WTC11 (cell line): ENCODE results near the gene WWOX. TPM values are rescaled to one million over a fixed set of nuclear protein-coding genes. Genes with fewer than 3 reads are reported as not detected.

ENCODE experiments used
- ATAC-seq: fragments of 200-7000 bp; cut with Tn5 transposase; 2 replicates; pipeline ENCODE4 v1.10.0; 2021; ENCODE audit warnings: mild to moderate bottlenecking, moderate library complexity
- CTCF ChIA-PET: fragments of 300-600 bp; sonication (Branson Sonifier 250); formaldehyde crosslinking; loops from one replicate; lab custom pipeline; 2021; ENCODE audit warnings: antibody characterized with exemption; lab: Charles Lee
- POLR2A ChIA-PET: fragments of 350-600 bp; sonication (Branson Sonifier 250); formaldehyde crosslinking; loops from one replicate; lab custom pipeline; 2021; ENCODE audit warnings: antibody characterized with exemption; lab: Charles Lee
- DNase-seq: peaks from one replicate; pipeline ENCODE4 v3.0.0; 2021; ENCODE audit warnings: low spot score
- H3K27ac Mint-ChIP-seq: 2 replicates; pipeline ENCODE4 v1.8.0; 2021; ENCODE audit warnings: mixed read lengths
- H3K27me3 Mint-ChIP-seq: 2 replicates; pipeline ENCODE4 v1.8.0; 2021; ENCODE audit warnings: low read depth, mild to moderate bottlenecking, moderate library complexity, mixed read lengths
- H3K36me3 Mint-ChIP-seq: 2 replicates; pipeline ENCODE4 v1.8.0; 2021; ENCODE audit warnings: mixed read lengths
- H3K4me1 Mint-ChIP-seq: 2 replicates; pipeline ENCODE4 v1.8.0; 2022; ENCODE audit warnings: mixed read lengths
- H3K4me3 Mint-ChIP-seq: 2 replicates; pipeline ENCODE4 v1.8.0; 2021; ENCODE audit warnings: mild to moderate bottlenecking, moderate library complexity, mixed read lengths
- H3K9me3 Mint-ChIP-seq: 2 replicates; pipeline ENCODE4 v1.8.0; 2021; ENCODE audit warnings: mixed read lengths
- JAZF1 ChIP-seq: fragments of 250-450 bp; sonication (Bioruptor Pico); IDR thresholded peaks from 2 replicates; pipeline ENCODE4 v1.9.0; 2021; ENCODE audit warnings: moderate library complexity, mild to moderate bottlenecking, inconsistent platforms
- NR1H2 ChIP-seq: sonication (generic); formaldehyde crosslinking; IDR thresholded peaks from 2 replicates; pipeline ENCODE4 v1.9.0; 2021; ENCODE audit warnings: mild to moderate bottlenecking, moderate library complexity, missing genetic modification reagents
- SOX15 ChIP-seq: fragments of 250-450 bp; sonication (Bioruptor Pico); IDR thresholded peaks from 2 replicates; pipeline ENCODE4 v1.9.0; 2021; ENCODE audit warnings: mild to moderate bottlenecking
- ZBTB21 ChIP-seq: sonication (generic); formaldehyde crosslinking; IDR thresholded peaks from 2 replicates; pipeline ENCODE4 v1.8.1; 2023; ENCODE audit warnings: mild to moderate bottlenecking, missing genetic modification reagents, borderline replicate concordance
- ZNF219 ChIP-seq: sonication (generic); formaldehyde crosslinking; IDR thresholded peaks from 2 replicates; pipeline ENCODE4 v1.8.0; 2023; ENCODE audit warnings: missing genetic modification reagents, mild to moderate bottlenecking, borderline replicate concordance
- total RNA-seq: library from RNA; stranded (reverse); gene quantifications from 3 replicates; pipeline ENCODE4 v1.2.3, GENCODE V29; 2021
- TF ChIP-seq, protein P1 (sequence below): fragments of 250-450 bp; sonication (Bioruptor Pico); IDR thresholded peaks from 2 replicates; pipeline ENCODE4 v1.9.0; 2021; ENCODE audit warnings: mild to moderate bottlenecking, borderline replicate concordance
- TF ChIP-seq, protein P2 (sequence below): sonication (generic); formaldehyde crosslinking; IDR thresholded peaks from 2 replicates; pipeline ENCODE4 v1.8.0; 2023; ENCODE audit warnings: missing genetic modification reagents
- TF ChIP-seq, protein P3 (sequence below): sonication (generic); formaldehyde crosslinking; IDR thresholded peaks from 2 replicates; pipeline ENCODE4 v1.8.0; 2023; ENCODE audit warnings: missing genetic modification reagents, mild to moderate bottlenecking, borderline replicate concordance
- TF ChIP-seq, protein P4 (sequence below): sonication (generic); formaldehyde crosslinking; IDR thresholded peaks from 2 replicates; pipeline ENCODE4 v1.8.0; 2022; ENCODE audit warnings: mild to moderate bottlenecking, missing genetic modification reagents
- TF ChIP-seq, protein P5 (sequence below): fragments of 250-450 bp; sonication (Bioruptor Pico); conservative IDR thresholded peaks from 2 replicates; pipeline ENCODE4 v1.9.0; 2021; ENCODE audit warnings: mild to moderate bottlenecking
- TF ChIP-seq, protein P6 (sequence below): sonication (generic); formaldehyde crosslinking; IDR thresholded peaks from 2 replicates; pipeline ENCODE4 v1.8.1; 2023; ENCODE audit warnings: mild to moderate bottlenecking, missing genetic modification reagents

The WWOX gene
- total RNA-seq, 1 experiment from 2014 or later: 15.7 TPM

DNA sequence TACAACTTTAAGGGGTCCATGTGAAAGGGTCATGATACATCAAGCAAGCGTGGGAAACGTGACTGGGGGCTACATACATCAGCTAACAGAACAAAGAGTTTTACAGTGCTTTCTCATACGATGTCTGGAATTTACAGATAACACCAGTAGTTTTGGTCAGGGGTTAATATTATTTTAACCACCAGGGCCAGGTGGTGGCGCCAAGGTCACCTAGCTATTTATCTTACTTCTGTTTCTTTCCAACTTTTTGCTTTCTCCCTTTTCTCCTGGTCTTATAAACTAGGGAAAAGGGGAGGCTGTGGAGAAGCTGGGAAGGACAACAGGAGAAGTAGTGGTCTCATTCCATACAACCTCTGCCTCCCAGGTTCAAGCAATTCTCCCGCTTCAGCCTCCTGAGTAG, 39.2 kb upstream of the WWOX start:
- Mint-ChIP-seq H3K4me1 (no peaks in the 10 kb centered on the region), H3K36me3 (no peaks in the 10 kb centered on the region), H3K27ac (no peak overlapping the region), H3K27me3 (peaks cover 98% of the 10 kb centered on the region), H3K9me3 (no peaks in the 10 kb centered on the region)
- no peak for ATAC-seq
- CTCF ChIA-PET: interaction anchor here (1.0 to 1.2 kb wide), 2 partner anchors 15 to 93 kb away, joined by 3 to 5 read pairs; no protein-coding TSS in a partner anchor
- TF ChIP-seq ZBTB21 (CRISPR knock-in tag) (no peak), ZNF219 (CRISPR knock-in tag) (no peak), NR1H2 (CRISPR knock-in tag) (no peak), JAZF1 (CRISPR knock-in tag) (no peak), SOX15 (no peak)
- TF ChIP-seq, protein P1, sequence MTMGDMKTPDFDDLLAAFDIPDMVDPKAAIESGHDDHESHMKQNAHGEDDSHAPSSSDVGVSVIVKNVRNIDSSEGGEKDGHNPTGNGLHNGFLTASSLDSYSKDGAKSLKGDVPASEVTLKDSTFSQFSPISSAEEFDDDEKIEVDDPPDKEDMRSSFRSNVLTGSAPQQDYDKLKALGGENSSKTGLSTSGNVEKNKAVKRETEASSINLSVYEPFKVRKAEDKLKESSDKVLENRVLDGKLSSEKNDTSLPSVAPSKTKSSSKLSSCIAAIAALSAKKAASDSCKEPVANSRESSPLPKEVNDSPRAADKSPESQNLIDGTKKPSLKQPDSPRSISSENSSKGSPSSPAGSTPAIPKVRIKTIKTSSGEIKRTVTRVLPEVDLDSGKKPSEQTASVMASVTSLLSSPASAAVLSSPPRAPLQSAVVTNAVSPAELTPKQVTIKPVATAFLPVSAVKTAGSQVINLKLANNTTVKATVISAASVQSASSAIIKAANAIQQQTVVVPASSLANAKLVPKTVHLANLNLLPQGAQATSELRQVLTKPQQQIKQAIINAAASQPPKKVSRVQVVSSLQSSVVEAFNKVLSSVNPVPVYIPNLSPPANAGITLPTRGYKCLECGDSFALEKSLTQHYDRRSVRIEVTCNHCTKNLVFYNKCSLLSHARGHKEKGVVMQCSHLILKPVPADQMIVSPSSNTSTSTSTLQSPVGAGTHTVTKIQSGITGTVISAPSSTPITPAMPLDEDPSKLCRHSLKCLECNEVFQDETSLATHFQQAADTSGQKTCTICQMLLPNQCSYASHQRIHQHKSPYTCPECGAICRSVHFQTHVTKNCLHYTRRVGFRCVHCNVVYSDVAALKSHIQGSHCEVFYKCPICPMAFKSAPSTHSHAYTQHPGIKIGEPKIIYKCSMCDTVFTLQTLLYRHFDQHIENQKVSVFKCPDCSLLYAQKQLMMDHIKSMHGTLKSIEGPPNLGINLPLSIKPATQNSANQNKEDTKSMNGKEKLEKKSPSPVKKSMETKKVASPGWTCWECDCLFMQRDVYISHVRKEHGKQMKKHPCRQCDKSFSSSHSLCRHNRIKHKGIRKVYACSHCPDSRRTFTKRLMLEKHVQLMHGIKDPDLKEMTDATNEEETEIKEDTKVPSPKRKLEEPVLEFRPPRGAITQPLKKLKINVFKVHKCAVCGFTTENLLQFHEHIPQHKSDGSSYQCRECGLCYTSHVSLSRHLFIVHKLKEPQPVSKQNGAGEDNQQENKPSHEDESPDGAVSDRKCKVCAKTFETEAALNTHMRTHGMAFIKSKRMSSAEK (CRISPR knock-in tag): no peak
- TF ChIP-seq, protein P2, sequence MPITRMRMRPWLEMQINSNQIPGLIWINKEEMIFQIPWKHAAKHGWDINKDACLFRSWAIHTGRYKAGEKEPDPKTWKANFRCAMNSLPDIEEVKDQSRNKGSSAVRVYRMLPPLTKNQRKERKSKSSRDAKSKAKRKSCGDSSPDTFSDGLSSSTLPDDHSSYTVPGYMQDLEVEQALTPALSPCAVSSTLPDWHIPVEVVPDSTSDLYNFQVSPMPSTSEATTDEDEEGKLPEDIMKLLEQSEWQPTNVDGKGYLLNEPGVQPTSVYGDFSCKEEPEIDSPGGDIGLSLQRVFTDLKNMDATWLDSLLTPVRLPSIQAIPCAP (CRISPR knock-in tag): no peak
- TF ChIP-seq, protein P3, sequence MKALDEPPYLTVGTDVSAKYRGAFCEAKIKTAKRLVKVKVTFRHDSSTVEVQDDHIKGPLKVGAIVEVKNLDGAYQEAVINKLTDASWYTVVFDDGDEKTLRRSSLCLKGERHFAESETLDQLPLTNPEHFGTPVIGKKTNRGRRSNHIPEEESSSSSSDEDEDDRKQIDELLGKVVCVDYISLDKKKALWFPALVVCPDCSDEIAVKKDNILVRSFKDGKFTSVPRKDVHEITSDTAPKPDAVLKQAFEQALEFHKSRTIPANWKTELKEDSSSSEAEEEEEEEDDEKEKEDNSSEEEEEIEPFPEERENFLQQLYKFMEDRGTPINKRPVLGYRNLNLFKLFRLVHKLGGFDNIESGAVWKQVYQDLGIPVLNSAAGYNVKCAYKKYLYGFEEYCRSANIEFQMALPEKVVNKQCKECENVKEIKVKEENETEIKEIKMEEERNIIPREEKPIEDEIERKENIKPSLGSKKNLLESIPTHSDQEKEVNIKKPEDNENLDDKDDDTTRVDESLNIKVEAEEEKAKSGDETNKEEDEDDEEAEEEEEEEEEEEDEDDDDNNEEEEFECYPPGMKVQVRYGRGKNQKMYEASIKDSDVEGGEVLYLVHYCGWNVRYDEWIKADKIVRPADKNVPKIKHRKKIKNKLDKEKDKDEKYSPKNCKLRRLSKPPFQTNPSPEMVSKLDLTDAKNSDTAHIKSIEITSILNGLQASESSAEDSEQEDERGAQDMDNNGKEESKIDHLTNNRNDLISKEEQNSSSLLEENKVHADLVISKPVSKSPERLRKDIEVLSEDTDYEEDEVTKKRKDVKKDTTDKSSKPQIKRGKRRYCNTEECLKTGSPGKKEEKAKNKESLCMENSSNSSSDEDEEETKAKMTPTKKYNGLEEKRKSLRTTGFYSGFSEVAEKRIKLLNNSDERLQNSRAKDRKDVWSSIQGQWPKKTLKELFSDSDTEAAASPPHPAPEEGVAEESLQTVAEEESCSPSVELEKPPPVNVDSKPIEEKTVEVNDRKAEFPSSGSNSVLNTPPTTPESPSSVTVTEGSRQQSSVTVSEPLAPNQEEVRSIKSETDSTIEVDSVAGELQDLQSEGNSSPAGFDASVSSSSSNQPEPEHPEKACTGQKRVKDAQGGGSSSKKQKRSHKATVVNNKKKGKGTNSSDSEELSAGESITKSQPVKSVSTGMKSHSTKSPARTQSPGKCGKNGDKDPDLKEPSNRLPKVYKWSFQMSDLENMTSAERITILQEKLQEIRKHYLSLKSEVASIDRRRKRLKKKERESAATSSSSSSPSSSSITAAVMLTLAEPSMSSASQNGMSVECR (CRISPR knock-in tag): no peak
- TF ChIP-seq, protein P4, sequence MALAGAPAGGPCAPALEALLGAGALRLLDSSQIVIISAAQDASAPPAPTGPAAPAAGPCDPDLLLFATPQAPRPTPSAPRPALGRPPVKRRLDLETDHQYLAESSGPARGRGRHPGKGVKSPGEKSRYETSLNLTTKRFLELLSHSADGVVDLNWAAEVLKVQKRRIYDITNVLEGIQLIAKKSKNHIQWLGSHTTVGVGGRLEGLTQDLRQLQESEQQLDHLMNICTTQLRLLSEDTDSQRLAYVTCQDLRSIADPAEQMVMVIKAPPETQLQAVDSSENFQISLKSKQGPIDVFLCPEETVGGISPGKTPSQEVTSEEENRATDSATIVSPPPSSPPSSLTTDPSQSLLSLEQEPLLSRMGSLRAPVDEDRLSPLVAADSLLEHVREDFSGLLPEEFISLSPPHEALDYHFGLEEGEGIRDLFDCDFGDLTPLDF (CRISPR knock-in tag): no peak
- TF ChIP-seq, protein P5, sequence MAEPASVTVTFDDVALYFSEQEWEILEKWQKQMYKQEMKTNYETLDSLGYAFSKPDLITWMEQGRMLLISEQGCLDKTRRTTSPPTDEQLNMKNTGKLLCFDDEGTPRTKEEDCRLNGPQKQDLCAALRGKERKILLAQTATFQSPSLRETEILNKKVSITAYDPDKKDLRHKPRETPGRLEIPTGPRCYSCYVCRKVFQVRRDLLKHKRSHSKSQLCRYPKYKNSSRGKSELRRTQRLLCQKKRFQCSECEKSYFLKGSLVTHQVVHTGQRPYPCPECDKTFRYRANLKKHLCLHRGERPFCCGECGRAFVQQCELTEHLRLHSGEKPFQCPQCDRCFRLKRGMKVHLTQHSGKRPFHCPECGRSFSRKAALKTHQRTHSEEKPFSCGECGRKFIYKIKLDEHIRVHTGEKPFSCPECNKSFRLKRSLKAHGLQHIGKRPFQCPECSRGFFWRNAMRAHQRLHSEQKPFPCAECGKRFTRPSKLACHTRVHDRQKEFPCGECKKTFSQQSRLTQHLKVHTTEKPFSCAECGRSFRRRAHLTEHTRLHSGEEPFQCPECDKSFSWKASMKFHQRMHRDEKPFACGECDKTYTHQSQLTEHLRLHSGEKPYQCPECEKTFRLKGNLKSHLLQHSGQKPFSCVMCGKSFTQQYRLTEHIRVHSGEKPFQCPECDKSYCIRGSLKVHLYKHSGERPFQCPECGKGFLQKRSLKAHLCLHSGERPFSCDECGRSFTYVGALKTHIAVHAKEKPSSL (CRISPR knock-in tag): no peak
- TF ChIP-seq, protein P6, sequence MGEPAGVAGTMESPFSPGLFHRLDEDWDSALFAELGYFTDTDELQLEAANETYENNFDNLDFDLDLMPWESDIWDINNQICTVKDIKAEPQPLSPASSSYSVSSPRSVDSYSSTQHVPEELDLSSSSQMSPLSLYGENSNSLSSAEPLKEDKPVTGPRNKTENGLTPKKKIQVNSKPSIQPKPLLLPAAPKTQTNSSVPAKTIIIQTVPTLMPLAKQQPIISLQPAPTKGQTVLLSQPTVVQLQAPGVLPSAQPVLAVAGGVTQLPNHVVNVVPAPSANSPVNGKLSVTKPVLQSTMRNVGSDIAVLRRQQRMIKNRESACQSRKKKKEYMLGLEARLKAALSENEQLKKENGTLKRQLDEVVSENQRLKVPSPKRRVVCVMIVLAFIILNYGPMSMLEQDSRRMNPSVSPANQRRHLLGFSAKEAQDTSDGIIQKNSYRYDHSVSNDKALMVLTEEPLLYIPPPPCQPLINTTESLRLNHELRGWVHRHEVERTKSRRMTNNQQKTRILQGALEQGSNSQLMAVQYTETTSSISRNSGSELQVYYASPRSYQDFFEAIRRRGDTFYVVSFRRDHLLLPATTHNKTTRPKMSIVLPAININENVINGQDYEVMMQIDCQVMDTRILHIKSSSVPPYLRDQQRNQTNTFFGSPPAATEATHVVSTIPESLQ: no peak
- TF ChIP-seq, all 79 proteins: peak for 0
- no peak overlapping the region for H3K4me3 Mint-ChIP-seq
- POLR2A ChIA-PET: no interaction called here
- DNase-seq: no peak
